Measurements from ENCODE around the gene OGFOD1. TPM values are rescaled to one million over a fixed set of nuclear protein-coding genes. Genes with fewer than 3 reads are reported as not detected.

Gene OGFOD1
- total and polyA plus RNA-seq, 2 of the 13 experiments (the other 11 are each of a cell fraction or from before 2014, with no cell fraction given) = 35.2 to 81.3 TPM

DNA sequence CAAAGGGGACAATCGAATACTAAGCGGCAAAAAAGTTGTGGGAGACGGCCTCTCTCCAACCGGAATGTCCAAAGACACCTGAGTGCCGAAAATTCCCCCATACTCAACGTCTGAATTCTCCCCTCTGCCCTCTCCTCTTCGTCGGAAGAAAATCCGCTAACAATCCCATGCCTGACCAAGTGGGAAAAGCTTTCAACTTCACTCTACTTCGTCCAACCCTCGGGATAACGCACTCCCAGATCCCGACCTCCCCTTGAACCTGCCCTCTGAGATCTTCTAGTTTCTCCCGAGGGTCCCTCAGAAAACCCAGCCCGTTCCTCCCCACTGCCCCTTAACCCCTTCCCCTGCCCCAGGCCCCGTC is 27.0 kb upstream of the OGFOD1 start (continued):
- TF ChIP-seq, protein P1, sequence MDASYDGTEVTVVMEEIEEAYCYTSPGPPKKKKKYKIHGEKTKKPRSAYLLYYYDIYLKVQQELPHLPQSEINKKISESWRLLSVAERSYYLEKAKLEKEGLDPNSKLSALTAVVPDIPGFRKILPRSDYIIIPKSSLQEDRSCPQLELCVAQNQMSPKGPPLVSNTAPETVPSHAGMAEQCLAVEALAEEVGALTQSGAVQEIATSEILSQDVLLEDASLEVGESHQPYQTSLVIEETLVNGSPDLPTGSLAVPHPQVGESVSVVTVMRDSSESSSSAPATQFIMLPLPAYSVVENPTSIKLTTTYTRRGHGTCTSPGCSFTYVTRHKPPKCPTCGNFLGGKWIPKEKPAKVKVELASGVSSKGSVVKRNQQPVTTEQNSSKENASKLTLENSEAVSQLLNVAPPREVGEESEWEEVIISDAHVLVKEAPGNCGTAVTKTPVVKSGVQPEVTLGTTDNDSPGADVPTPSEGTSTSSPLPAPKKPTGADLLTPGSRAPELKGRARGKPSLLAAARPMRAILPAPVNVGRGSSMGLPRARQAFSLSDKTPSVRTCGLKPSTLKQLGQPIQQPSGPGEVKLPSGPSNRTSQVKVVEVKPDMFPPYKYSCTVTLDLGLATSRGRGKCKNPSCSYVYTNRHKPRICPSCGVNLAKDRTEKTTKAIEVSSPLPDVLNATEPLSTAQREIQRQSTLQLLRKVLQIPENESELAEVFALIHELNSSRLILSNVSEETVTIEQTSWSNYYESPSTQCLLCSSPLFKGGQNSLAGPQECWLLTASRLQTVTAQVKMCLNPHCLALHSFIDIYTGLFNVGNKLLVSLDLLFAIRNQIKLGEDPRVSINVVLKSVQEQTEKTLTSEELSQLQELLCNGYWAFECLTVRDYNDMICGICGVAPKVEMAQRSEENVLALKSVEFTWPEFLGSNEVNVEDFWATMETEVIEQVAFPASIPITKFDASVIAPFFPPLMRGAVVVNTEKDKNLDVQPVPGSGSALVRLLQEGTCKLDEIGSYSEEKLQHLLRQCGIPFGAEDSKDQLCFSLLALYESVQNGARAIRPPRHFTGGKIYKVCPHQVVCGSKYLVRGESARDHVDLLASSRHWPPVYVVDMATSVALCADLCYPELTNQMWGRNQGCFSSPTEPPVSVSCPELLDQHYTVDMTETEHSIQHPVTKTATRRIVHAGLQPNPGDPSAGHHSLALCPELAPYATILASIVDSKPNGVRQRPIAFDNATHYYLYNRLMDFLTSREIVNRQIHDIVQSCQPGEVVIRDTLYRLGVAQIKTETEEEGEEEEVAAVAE (CRISPR knock-in tag; IDR thresholded peaks at IDR 0.05; ENCODE audit: borderline replicate concordance) = no peak
- TF ChIP-seq ZBTB7A (CRISPR knock-in tag; IDR thresholded peaks at IDR 0.05) (0 out of 2 replicates have a peak, but pooled peaks have one; percentile 9), KAT2B (IDR thresholded peaks at IDR 0.05; ENCODE audit: borderline replicate concordance, low read depth, low read length) (no peak), NPAS2 (CRISPR knock-in tag; IDR thresholded peaks at IDR 0.05; ENCODE audit: borderline replicate concordance) (no peak), KMT2A (CRISPR knock-in tag; IDR thresholded peaks at IDR 0.05) (peak; percentile 46; the same call in 1 of the 2 replicates), ATF7-NPFF (CRISPR knock-in tag; IDR thresholded peaks at IDR 0.05; ENCODE audit: low read depth) (no peak)

DNA sequence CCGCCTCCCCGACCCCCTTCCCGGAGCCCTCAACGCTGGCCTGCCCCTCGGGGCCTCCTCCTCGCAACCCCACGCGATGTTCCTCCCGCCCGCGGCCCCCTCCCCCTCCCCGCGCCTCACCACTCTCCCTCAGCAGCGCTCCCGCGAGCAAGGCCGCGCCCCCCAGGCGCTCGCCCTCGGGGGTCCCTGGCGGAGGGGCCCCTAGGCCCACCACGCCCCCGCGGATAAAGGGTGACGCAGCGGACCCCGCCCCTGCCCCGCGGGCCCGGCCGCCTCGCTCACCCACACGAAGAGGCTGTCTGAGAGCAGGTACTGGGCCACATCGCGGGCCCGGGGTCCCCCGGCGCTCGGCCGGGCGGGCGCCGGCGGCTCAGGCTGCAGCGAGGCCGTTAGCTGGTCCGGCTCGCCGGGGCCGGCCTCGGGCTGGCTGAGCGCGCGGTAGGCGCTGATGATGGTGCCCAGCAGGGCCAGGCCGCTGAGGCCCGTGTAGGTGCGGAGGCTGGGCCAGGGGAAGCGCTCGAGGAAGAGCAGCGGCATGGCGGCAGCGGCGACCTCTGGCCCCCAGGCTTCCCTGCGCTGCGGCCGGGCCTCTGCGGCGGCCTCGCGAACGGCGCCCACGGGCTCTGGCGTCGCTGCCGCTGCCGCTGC is 26.4 kb upstream of the OGFOD1 start:
- ATAC-seq (peak; percentile 52), DNase-seq (ENCODE audit: low spot score) (no peak), FAIRE-seq (no peak)
- 3% methylated on average over 34 of the region's 79 CpGs for WGBS (ENCODE audit: low lambda C conversion rate)
- ChIA-PET POLR2A (interaction anchor here (1.0 to 2.4 kb wide), 3 partner anchors 11 to 27 kb away, joined by 3 to 8 read pairs (median 8); partner anchors contain the start of genes NUDT21 and OGFOD1), CTCF (ENCODE audit: low intra/inter-chr PET ratio, low total read pairs) (no interaction called here)
- Histone ChIP-seq H3K4me2 (ENCODE audit: low read depth, low read length) (peak overlapping the region; percentile 89), H3K27me3 (ENCODE audit: control insufficient read depth in 1 of 2, insufficient read depth in 2 of 2, low read length in 2 of 2) (no peaks in the 10 kb centered on the region; a peak in 2 of 5 replicates), H3K27ac (ENCODE audit: extremely low read length, insufficient read depth, low read length) (peak overlapping the region; percentile 68), H3K4me1 (ENCODE audit: insufficient read depth, low read length) (peaks cover 55% of the 10 kb centered on the region), H3K79me2 (ENCODE audit: insufficient read depth, low read length) (peaks cover 46% of the 10 kb centered on the region), H3K4me3 (replicated peaks in 1 of 3; ENCODE audit: insufficient read depth in 1 of 3, low read depth in 2 of 3, low read length in 3 of 3) (peak overlapping the region; percentile 78 to 90 (median 89)), H4K20me1 (ENCODE audit: insufficient read depth, low read length) (peaks cover 11% of the 10 kb centered on the region), H3K36me3 (replicated peaks in 1 of 2; ENCODE audit: control insufficient read depth in 1 of 2, insufficient read depth in 2 of 2, low read length in 2 of 2) (peaks cover 0 to 3% of the 10 kb centered on the region in 2 experiments; a peak in 2 of 5 replicates), H2AFZ (ENCODE audit: low read length) (no peak overlapping the region), H3K9me3 (ENCODE audit: low read length) (no peaks in the 10 kb centered on the region), H3K9ac (ENCODE audit: insufficient read depth, low read depth, low read length) (peak overlapping the region; percentile 85)
- in situ Hi-C loops (cut with HindIII; ENCODE audit: extremely low pct_ligation_motif_present, low pct_unique_long_range_greater_than_20kb) = no loop called here
- intact Hi-C loops (cut with micrococcal nuclease; ENCODE audit: unreplicated experiment) = loop anchor here (2.0 to 5.0 kb wide), 2 partner anchors 26 to 68 kb away; partner anchors contain the start of genes NUDT21 and OGFOD1
- no TSS peak for BruUV-seq (replicated peaks)
- TF ChIP-seq ZFY (CRISPR knock-in tag; IDR thresholded peaks at IDR 0.05) (peak; percentile 97), SRSF1 (optimal IDR thresholded peaks at IDR 0.05; ENCODE audit: low read depth, low read length) (peak; percentile 25), KDM5B (CRISPR knock-in tag; IDR thresholded peaks at IDR 0.05; ENCODE audit: borderline replicate concordance) (peak; percentile 43; the same call in 1 of the 2 replicates), ZNF773 (CRISPR knock-in tag; IDR thresholded peaks at IDR 0.05; ENCODE audit: borderline replicate concordance) (0 out of 2 replicates have a peak, but pooled peaks have one; percentile 19), RBFOX2 (IDR thresholded peaks at IDR 0.05; ENCODE audit: low read depth, low read length) (peak; percentile 74), SPEN (CRISPR knock-in tag; IDR thresholded peaks at IDR 0.05; ENCODE audit: low read depth) (peak; percentile 48; the same call in 1 of the 2 replicates), TAF15 (IDR thresholded peaks at IDR 0.05; ENCODE audit: low read depth, low read length, poor library complexity, severe bottlenecking) (peak; percentile 60), ZNF101 (CRISPR knock-in tag; IDR thresholded peaks at IDR 0.05; ENCODE audit: borderline replicate concordance, low read depth) (0 out of 2 replicates have a peak, but pooled peaks have one; percentile 60)
- TF ChIP-seq, protein P2, sequence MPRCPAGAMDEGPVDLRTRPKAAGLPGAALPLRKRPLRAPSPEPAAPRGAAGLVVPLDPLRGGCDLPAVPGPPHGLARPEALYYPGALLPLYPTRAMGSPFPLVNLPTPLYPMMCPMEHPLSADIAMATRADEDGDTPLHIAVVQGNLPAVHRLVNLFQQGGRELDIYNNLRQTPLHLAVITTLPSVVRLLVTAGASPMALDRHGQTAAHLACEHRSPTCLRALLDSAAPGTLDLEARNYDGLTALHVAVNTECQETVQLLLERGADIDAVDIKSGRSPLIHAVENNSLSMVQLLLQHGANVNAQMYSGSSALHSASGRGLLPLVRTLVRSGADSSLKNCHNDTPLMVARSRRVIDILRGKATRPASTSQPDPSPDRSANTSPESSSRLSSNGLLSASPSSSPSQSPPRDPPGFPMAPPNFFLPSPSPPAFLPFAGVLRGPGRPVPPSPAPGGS (CRISPR knock-in tag; IDR thresholded peaks at IDR 0.05) = 0 out of 2 replicates have a peak, but pooled peaks have one; percentile 62
- TF ChIP-seq, protein P3, sequence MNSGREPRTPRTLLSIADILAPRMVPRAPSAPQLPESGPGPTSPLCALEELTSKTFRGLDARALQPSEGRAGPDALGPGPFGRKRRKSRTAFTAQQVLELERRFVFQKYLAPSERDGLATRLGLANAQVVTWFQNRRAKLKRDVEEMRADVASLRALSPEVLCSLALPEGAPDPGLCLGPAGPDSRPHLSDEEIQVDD (CRISPR knock-in tag; IDR thresholded peaks at IDR 0.05; ENCODE audit: borderline replicate concordance) = peak; percentile 76; the same call in 1 of the 2 replicates

All from HepG2 (cell line).